HG02852 (cell line): Measurements from ENCODE around the gene TGFBI.
A peak's percentile ranks its signal among the peaks of the same experiment; 100 is the strongest.

Experiments used
- ATAC-seq: cut with Tn5 transposase; IDR thresholded peaks from one replicate; pipeline ENCODE4 v1.9.1; 2021; ENCODE audit warnings: mild to moderate bottlenecking, moderate library complexity; ENCODE audit not compliant: unreplicated experiment

TGFBI gene

DNA sequence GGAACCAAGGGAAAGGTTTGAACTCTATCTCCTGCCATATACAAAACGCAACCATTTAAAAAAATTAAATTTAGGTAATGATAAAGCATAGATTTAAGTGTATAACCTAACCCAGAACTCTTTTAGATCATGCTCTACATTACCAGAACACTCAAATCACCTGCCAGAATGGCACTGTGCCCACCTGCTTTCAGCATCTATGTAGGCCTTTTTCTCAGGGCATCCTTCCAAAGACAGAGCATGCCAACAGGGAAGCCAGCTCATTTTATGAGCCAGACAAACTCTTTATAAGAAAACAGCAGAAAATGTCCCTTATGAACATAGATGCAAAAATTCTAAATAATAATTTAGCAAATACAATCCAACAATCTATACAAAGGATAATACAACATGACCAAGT is 55.9 kb downstream of the TGFBI start:
- no peak for ATAC-seq

GRCh38 chr5:136086783-136087566 is 58.2 kb downstream of the TGFBI start:
- ATAC-seq, result no peak

- no peak for ATAC-seq
These were observed 59.4 kb downstream of the TGFBI start for GRCh38 chr5:136087961-136088871.

- no peak for ATAC-seq
These were observed 61.0 kb downstream of the TGFBI start for GRCh38 chr5:136089791-136090190.

- no peak for ATAC-seq
These were observed 61.5 kb downstream of the TGFBI start for GRCh38 chr5:136090319-136090718.

GRCh38 chr5:136094189-136094912 is 65.6 kb downstream of the TGFBI start:
- no peak for ATAC-seq

GRCh38 chr5:136094913-136095641 is 66.3 kb downstream of the TGFBI start:
- ATAC-seq, result no peak

GRCh38 chr5:136098176-136098575 is 69.4 kb downstream of the TGFBI start:
- no peak for ATAC-seq

DNA sequence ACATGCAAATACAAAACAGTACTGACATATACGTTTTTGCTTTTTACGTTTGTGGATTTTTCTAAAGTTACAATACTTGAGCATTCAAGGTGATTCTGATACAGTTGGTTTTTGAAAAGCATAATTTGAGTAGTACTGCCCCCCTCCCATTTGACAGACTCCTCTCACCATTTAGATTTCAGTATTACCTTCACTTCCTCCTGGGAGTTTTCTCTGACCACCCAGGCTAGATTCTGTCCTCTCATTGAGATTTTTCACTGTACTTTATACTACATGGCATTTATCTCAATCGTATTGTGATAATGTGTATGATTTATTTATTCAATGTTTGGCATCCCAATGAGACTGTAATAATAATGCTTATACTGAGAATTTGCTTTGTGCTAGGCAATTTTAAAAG is 71.1 kb downstream of the TGFBI start:
- no peak for ATAC-seq

- no peak for ATAC-seq
These were observed 73.1 kb downstream of the TGFBI start for GRCh38 chr5:136101884-136102283.

DNA sequence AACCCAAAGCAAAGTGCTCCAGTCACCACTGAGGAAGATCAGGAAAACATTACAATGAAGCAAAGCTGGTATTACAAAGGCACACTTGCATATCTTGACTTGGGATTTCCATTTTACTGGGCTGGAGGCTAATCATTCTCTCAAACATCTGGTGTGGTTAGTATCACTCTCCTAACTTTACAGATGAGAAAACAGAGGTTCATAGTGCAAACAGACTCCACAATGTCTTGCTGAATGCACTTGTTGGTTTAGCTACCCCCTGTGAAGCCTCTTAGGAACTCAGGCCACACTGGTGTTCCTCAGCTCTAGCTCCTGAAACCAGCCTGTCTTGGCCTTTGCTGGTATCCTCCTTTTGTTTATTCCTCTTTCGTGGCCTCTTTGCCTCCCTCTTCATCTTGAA is 74.3 kb downstream of the TGFBI start:
- ATAC-seq, result peak; percentile 48

GRCh38 chr5:136104306-136104965 is 75.6 kb downstream of the TGFBI start:
- no peak for ATAC-seq

DNA sequence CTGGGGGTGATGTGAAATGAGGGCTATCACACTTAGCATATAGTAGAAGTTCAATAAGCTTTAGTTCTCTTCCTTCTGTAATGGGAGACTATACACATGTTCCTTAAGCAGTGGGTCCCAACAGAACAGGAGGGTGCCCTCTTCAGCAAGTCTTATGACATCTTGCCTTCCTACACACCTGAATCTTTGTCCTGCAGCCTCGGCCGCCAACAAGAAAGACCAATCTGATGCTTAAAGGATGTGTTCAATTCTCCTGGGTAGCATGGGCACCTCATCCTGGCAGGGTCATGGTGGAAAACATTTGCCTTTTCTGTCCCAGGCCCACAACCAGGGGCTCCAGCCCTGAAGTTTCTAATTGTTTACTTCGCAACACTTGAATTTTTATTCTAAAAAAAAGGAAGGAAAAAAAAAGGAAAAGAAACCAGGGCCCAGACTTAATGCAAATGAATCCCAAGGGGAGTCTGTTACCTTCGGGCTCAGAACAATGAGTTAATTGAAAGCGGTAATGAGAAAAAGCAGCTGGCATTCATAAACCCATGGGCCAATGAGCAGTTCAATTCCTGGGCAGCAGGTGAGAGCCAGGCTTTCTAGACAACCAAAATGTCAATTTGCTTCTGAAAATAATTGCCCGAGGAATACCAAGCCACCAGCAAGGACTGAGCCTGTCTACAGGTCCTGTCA is 77.7 kb downstream of the TGFBI start:
- ATAC-seq, result no peak

DNA sequence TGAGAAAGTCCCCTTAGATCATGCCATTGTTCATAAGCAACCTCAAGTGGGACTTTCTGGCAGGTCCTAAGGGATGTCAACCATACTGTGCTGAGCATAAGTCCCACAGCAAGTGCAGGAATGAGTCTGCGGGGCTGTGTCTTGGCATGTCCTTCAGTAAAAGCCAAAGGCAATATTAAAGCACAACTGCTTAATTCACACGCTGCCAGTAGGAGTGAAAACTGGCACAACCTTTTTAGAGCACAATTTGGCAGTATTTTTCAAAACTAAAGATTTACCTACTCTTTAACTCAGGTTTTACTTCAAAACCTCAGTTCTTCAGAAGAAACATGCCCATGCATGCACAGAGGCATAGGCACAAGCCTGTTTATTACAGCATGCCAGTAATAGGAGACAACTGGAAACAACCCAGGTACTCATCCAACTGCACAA is 79.4 kb downstream of the TGFBI start:
- ATAC-seq, result peak; percentile 66

DNA sequence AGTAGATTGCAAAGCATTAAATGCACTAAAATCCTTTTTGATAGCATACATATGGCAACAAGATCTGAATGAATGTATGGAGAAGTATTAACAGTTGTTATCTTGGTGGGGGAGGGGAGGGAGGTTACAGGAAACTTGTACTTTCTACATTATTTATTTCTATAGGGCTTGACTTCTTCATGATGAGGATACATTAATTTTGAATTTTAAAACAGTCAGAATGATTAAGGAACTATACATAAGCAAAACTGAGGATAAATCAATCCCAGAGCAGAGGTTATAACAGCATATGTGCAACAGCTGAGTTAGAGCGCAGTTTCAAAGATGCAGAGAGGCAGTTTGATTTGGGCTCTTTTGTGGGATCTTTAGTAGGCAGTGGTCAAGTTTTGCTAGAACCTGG is 80.0 kb downstream of the TGFBI start:
- ATAC-seq, result no peak

GRCh38 chr5:136109453-136110135 is 80.8 kb downstream of the TGFBI start:
- ATAC-seq, result no peak
